ENCODE measurements around the gene MYZAP.

Gene MYZAP

DNA sequence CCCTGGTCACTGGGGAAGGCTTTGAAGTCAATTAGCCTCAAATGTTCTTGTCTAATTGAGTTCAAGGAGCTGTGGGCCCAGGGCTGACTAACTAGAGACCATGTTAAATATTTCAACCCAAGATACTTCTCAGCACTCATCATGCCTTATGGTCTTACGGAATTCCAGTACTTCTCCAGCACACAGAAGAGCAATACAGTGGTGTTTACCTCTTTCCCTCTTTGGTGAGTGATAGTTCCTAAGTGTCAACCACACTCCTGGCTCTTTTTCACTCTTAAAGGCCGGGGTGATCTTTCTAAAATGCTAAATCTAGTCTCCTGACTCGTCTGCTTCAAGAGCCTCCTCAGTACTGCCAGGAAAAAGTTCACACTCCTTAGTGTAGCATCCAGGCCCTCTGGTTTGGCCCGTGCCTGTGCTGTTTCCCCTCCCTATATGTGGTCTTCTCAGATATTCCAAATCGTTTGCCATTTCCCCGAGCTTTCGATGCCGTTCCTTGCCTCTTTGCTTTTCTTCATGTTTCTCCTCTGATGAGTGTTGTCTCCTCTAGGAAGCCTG lies 4.7 kb downstream of the MYZAP start:
- Histone ChIP-seq H3K27ac (no peak overlapping the region), H3K4me3 (no peak overlapping the region)
- TF ChIP-seq, protein P1, sequence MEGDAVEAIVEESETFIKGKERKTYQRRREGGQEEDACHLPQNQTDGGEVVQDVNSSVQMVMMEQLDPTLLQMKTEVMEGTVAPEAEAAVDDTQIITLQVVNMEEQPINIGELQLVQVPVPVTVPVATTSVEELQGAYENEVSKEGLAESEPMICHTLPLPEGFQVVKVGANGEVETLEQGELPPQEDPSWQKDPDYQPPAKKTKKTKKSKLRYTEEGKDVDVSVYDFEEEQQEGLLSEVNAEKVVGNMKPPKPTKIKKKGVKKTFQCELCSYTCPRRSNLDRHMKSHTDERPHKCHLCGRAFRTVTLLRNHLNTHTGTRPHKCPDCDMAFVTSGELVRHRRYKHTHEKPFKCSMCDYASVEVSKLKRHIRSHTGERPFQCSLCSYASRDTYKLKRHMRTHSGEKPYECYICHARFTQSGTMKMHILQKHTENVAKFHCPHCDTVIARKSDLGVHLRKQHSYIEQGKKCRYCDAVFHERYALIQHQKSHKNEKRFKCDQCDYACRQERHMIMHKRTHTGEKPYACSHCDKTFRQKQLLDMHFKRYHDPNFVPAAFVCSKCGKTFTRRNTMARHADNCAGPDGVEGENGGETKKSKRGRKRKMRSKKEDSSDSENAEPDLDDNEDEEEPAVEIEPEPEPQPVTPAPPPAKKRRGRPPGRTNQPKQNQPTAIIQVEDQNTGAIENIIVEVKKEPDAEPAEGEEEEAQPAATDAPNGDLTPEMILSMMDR (IDR thresholded peaks at IDR 0.05), result no peak
- no peak for DNase-seq (ENCODE audit: low spot score)

DNA sequence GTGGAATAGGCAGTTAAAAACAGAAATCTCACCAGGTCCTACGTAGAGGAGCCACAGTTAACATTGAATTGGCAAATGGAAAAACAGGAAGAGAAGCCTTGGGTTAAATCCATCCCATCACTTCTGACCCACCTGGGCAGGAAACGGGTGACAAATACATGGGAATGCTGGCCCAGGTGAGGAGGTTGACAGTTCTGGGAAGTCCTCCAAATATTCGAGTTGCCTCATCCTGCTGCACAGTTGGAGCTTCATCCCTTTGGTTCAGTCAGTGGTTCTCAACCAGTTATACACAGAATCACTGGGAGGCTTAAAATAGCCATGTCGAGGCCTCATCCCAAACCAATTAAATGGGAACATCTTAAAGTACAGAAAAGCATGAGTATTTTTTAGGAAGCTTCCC lies 5.3 kb downstream of the MYZAP start:
- no peak for DNase-seq (ENCODE audit: low spot score)
- TF ChIP-seq, protein P1 (IDR thresholded peaks at IDR 0.05), result no peak
- Histone ChIP-seq H3K27ac (no peak overlapping the region), H3K4me3 (no peak overlapping the region)

GRCh38 chr15:57597431-57597830 lies 5.7 kb downstream of the MYZAP start:
- TF ChIP-seq, protein P1 (IDR thresholded peaks at IDR 0.05), result no peak
- DNase-seq (ENCODE audit: low spot score), result no peak
- Histone ChIP-seq H3K27ac (no peak overlapping the region), H3K4me3 (no peak overlapping the region)

DNA sequence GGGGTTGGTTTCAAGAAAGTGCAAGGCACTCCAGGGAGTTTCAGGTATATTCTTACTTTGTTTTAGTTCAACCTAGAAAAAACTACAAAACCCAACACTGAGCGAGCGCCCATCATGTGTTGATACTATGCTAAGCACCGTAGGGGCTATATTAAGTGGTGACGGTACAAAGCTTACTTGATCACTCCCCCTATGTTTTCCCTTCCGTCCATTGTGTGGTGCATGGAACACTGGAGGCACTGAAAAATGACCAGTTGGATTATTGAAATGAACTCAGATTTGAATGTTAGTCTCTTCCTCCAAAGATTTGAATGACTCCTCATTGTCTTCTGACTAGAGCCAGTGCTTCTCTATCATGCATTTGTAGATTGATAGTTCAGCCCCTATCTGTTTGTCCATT lies 6.6 kb downstream of the MYZAP start:
- DNase-seq (ENCODE audit: low spot score), result no peak
- H3K27ac ChIP-seq, result no peak overlapping the region

GRCh38 chr15:57599296-57599810 lies 7.6 kb downstream of the MYZAP start:
- Histone ChIP-seq H3K4me3 (no peak overlapping the region), H3K27ac (no peak overlapping the region)
- DNase-seq (ENCODE audit: low spot score), result no peak
- TF ChIP-seq, protein P1 (IDR thresholded peaks at IDR 0.05), result no peak

More for the DNA sequence above, 6.6 kb downstream of the MYZAP start:
- H3K4me3 ChIP-seq, result no peak overlapping the region
- TF ChIP-seq, protein P1 (IDR thresholded peaks at IDR 0.05), result no peak

DNA sequence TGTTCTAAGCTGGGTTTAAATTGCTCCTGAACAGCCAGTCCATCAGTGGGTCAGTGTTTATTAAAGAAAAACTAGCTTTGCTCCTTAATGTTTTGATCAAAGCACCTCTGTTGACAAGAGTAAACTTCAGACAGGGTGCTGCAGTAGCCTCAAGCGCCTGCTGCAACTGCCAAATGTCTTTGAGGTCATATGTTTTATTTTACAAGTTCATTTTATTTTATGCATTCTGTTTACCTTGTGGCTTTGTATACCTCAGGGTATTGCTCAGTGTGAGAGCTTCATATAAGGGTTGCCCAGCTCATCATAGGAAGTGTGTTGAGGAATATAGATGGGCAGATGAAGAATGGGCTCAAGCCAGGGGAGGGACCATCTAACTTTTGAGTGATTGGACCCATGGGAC lies 8.5 kb downstream of the MYZAP start:
- TF ChIP-seq, protein P1 (IDR thresholded peaks at IDR 0.05), result no peak
- no peak for DNase-seq (ENCODE audit: low spot score)
- H3K4me3 ChIP-seq, result no peak overlapping the region
- no peak overlapping the region for H3K27ac ChIP-seq

DNA sequence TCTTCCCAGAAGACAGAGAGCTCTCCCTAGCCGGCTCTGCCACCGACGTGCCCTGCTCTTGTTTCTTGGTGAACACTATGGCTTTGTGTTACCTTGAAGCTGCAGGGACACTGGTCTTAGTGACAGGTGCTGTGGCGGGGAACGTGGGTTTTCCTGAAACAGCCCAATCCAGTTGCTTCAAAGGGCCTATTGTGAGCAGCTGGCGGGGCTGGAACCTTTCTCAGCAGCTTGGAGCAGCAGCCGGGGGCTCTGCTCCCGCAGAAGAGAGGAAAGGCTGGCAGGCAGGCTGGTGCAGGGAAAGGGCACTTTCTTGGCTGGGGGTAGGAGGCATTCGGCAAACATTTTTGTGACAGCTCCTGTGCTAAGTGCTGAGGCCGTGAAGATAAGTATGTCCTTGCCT lies 12.8 kb downstream of the MYZAP start:
- TF ChIP-seq, protein P1 (IDR thresholded peaks at IDR 0.05), result no peak
- no peak overlapping the region for H3K4me3 ChIP-seq
- DNase-seq (ENCODE audit: low spot score), result peak; percentile 41
- no peak overlapping the region for H3K27ac ChIP-seq
